Measurements from ENCODE around the gene SRM.
"Not testable (repeated sequence)": the region's sequence is repeated elsewhere in the genome, so short reads cannot be mapped to it uniquely, and the experiment has no call there.

Gene SRM

DNA sequence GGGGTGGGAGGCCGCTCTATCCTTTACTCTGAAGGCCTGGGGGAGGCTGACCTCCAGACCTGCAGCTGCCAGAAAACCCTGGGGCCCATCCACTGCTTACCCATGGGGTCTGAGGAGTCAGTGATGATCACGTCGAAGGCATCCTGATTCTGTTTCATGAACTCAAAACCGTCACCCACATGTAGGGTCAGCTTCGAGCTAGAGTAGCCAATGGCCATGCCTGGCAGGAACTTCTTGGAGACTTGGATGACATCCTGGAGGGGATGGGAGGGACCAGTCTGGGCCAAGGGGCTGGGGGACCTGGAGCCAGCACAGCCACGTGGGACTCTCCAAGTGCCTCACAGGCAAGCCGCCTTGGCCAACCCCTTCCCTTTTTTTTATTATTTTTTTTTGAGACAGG lies 3.3 kb downstream of the SRM start:
- TF ChIP-seq ZFX (IDR thresholded peaks at IDR 0.05; ENCODE audit: borderline replicate concordance), result no peak
- TF ChIP-seq, protein P1, sequence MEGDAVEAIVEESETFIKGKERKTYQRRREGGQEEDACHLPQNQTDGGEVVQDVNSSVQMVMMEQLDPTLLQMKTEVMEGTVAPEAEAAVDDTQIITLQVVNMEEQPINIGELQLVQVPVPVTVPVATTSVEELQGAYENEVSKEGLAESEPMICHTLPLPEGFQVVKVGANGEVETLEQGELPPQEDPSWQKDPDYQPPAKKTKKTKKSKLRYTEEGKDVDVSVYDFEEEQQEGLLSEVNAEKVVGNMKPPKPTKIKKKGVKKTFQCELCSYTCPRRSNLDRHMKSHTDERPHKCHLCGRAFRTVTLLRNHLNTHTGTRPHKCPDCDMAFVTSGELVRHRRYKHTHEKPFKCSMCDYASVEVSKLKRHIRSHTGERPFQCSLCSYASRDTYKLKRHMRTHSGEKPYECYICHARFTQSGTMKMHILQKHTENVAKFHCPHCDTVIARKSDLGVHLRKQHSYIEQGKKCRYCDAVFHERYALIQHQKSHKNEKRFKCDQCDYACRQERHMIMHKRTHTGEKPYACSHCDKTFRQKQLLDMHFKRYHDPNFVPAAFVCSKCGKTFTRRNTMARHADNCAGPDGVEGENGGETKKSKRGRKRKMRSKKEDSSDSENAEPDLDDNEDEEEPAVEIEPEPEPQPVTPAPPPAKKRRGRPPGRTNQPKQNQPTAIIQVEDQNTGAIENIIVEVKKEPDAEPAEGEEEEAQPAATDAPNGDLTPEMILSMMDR (IDR thresholded peaks at IDR 0.05), result no peak
- H3K27ac ChIP-seq, result 0 out of 2 replicates have a peak overlapping the region, but pooled peaks have one; percentile 2

DNA sequence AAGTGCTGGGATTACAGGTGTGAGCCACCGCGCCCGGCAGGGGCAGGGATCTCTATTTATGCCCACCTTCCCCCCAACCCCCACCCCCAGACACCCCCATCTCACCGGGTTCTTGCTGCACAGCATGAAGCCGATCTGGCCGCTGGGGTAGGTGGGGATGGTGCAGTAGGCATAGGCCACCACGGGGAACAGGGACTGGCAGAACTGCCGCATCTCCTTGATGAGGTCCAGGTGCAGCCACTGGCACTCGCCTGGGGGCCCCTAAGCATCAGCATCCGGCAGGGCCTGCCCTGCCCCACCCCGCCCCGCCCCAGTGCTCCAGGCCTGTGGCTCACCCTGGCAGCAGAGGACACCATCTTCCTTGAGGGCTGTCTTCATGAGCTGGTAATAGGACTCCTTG lies 4.1 kb downstream of the SRM start:
- TF ChIP-seq ZFX (IDR thresholded peaks at IDR 0.05; ENCODE audit: borderline replicate concordance), result no peak
- TF ChIP-seq, protein P1 (IDR thresholded peaks at IDR 0.05), result no peak
- H3K27ac ChIP-seq, result 0 out of 2 replicates have a peak overlapping the region, but pooled peaks have one; percentile 2

DNA sequence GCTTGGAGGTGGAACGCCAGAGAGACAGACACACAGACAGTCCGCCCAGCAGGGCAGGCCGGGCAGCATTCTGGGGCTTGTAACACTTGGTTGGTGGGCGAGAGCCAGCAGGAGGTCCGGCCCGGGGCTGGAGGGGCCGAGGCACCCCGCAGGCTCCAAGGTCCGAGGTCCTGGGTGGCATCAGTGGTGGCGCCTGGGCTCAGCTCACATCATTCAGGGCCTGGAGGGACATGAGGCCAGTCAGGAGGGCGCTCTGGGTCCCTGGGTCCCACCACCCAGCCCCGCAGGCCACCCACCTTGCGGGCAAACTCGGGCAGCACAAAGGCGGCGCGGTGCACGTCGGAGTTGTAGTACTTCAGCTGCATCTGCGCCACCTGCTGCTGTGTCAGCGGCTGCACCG lies 5.2 kb downstream of the SRM start:
- no peak overlapping the region for H3K27ac ChIP-seq
- TF ChIP-seq, protein P1 (IDR thresholded peaks at IDR 0.05), result no peak
- no peak for TF ChIP-seq ZFX (IDR thresholded peaks at IDR 0.05; ENCODE audit: borderline replicate concordance)

DNA sequence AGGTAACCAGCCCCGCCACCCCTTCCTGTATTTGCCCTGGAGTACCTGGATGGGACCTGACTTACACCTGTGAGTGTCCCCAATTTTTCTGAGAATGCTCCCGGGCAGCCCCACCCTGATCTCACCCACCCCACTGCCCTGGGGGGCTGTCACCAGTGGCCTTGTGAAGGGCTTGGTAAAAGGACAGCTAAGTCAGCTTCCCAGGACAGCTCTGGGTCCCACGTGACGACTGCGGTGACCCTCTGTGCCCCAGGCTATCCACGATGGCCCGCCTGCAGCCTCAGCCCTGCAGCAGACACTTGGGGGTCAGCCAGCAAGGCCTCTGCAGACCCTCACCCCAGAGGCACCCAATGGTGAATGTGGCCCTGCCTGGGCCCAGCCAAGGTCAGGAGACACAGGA lies 5.6 kb downstream of the SRM start:
- H3K27ac ChIP-seq, result no peak overlapping the region
- TF ChIP-seq, protein P1 (IDR thresholded peaks at IDR 0.05), result no peak
- TF ChIP-seq ZFX (IDR thresholded peaks at IDR 0.05; ENCODE audit: borderline replicate concordance), result no peak

DNA sequence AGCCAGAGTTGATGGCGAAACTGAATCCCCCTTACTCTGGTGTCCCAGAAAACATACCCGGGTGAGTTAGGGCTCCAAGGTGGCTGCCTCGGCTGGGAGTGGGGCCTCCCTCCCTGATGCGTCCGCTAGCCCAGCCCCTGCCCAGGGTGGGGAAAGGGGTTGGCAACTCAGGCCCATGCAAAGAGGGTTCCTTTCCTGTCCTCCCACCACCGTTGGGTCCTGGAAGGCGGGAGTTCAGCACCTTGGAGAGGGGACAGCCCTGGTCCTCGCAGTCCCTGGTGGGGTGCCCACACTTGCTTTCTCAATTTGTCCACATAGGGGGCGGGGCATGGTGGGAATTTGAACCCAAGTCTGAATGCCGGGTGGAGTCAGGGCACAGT lies 6.1 kb downstream of the SRM start:
- TF ChIP-seq, protein P1 (IDR thresholded peaks at IDR 0.05), result no peak
- TF ChIP-seq ZFX (IDR thresholded peaks at IDR 0.05; ENCODE audit: borderline replicate concordance), result no peak
- no peak overlapping the region for H3K27ac ChIP-seq

DNA sequence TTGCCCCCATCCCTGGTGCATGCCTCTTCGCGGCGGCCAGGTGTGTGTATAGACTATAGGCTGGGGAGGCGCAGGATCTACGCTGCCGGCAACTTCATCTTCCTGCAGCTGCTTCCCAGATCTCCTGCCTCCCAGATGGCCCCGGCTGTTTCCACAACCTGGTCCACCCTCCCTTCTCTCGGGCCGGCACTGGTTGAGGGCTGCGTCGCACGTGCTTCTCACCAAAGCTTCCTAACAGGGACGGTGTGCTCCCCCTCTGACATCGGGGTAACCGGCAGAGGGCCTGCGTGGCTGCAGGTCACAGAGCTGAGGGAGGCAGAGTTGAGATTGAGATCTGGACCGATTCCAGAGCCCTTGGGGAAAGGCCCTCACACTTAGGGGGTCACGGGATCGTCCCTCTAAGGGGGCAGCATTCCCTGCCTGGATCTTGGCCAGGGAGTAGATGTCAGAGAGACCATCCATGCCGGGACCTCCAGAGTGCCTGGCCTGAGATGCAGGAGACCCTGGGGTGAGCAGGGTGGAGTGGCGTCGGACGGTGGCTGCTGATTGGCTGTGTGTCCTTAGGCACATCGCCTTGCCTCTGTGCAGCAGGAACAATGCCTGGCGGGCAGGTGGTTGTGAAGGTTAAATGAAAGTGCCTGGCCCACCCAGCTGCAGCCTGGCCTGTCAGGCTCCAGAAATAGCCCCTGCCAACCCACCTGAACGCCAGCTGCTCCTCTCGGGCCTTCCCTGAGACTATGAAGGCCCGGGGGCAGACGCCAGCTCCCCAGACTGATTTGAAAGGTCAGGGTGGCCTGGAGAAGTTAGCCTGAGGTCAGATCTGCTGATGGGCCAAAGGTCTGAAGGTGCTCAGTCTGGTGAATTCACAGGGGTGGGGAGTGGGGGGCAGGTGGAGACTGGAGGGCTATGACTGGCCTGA lies 6.7 kb downstream of the SRM start:
- no peak overlapping the region for H3K27ac ChIP-seq
- no peak for TF ChIP-seq ZFX (IDR thresholded peaks at IDR 0.05; ENCODE audit: borderline replicate concordance)
- TF ChIP-seq, protein P1 (IDR thresholded peaks at IDR 0.05), result no peak

DNA sequence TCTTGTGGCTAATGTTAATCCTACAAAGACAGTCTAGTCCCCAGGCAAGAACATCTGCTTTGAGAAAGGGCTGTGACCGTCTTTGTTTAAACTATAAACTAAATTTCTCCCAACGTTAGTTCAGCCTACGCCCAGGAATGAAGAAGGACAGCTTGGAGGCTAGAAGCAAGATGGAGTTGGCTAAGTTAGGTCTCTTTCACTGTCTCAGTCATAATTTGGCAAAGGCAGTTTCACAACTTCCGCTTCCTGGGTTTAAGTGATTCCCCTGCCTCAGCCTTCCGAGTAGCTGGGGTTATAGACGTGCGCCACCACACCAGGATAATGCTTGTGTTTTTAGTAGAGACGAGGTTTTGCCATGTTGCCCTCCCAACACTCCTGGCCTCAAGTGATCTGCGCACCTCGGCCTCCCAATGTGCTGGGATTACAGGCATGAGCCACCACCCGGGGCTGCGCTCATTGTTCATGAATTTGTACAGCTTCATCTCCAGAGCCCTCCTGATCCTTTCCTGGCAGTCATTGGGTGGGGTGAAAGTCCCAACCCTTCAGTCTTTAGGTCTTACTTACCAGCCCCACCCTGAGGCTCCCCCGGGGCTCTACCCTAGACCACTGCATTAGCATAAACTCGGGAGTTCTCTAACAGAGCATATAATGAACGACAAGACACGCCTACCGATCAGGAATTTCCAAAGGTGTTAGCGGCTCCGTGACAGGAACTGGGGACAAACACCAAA lies 7.9 kb downstream of the SRM start:
- H3K27ac ChIP-seq, result no peak overlapping the region

DNA sequence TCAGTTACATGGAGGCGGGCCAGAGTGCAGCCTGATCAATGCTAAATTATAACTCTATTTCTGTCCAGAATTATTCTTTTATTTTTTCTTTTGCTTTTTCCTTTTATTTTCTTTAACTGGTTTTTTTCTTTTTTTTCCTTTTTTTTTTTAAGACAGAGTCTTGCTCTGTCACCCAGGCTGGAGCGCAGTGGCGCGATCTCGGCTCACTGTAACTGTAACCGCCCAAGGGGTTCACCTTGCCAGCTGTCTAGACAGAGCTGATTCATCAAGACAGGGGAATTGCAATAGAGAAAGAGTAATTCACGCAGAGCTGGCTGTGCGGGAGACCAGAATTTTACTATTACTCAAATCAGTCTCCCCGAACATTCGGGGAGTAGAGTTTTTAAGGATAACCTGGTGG lies 8.7 kb downstream of the SRM start:
- H3K27ac ChIP-seq, result not testable (repeated sequence)

More for the DNA sequence above, 7.9 kb downstream of the SRM start:
- no peak for TF ChIP-seq ZFX (IDR thresholded peaks at IDR 0.05; ENCODE audit: borderline replicate concordance)
- TF ChIP-seq, protein P1 (IDR thresholded peaks at IDR 0.05), result no peak
